Fibroblast of lung (primary cell): Measurements from ENCODE around the gene PPP1CB. TPM values are rescaled to one million over a fixed set of nuclear protein-coding genes. Genes with fewer than 3 reads are reported as not detected.

Source experiments
- DNase-seq, 2 donors: peaks; one replicate each; pipeline versions ENCODE4 v3.0.0 to v3.0.0-alpha.2; 2010; ENCODE audit warnings: low read depth in 2 of 2
- H2AFZ ChIP-seq: 2 replicates; pipeline ENCODE4 v1.5.1; 2012; ENCODE audit warnings: low read length, control low read depth, inconsistent platforms
- H3K27ac ChIP-seq: 2 replicates; pipeline ENCODE4 v1.5.1; 2011; ENCODE audit warnings: low read length, control low read depth; ENCODE audit not compliant: insufficient read depth
- H3K27me3 ChIP-seq: 2 replicates; pipeline ENCODE4 v1.5.1; 2011; ENCODE audit warnings: mild to moderate bottlenecking, low read length; ENCODE audit not compliant: control insufficient read depth, insufficient read depth
- H3K36me3 ChIP-seq: 2 replicates; pipeline ENCODE4 v1.5.1; 2011; ENCODE audit warnings: low read length; ENCODE audit not compliant: control insufficient read depth, insufficient read depth
- H3K4me1 ChIP-seq: 2 replicates; pipeline ENCODE4 v1.5.1; 2011; ENCODE audit warnings: low read length; ENCODE audit not compliant: control insufficient read depth, insufficient read depth; ENCODE audit errors: extremely low read depth
- H3K4me2 ChIP-seq: 2 replicates; pipeline ENCODE4 v1.5.1; 2011; ENCODE audit warnings: low read length, control low read depth; ENCODE audit not compliant: insufficient read depth; ENCODE audit errors: extremely low read depth
- H3K4me3 ChIP-seq, 4 experiments: fragments of 200-600 bp in 1 of 4; sonication (generic) in 1 of 4; replicated peaks in 1 of 4; 2 replicates each; pipeline ENCODE4 v1.5.1; 2011 to 2016; ENCODE audit warnings: low read length in 4 of 4, low read depth in 3 of 4, mild to moderate bottlenecking in 3 of 4, control low read depth in 2 of 4, inconsistent platforms in 1 of 4, mixed read lengths in 1 of 4; ENCODE audit not compliant: insufficient read depth in 1 of 4; ENCODE audit errors: control extremely low read depth in 1 of 4
- H3K79me2 ChIP-seq: 2 replicates; pipeline ENCODE4 v1.5.1; 2012; ENCODE audit warnings: mild to moderate bottlenecking, low read length, inconsistent platforms; ENCODE audit not compliant: control insufficient read depth, insufficient read depth
- H3K9ac ChIP-seq: 2 replicates; pipeline ENCODE4 v1.5.1; 2011; ENCODE audit warnings: mild to moderate bottlenecking, low read length, control low read depth; ENCODE audit not compliant: insufficient read depth
- H3K9me3 ChIP-seq: 2 replicates; pipeline ENCODE4 v1.5.1; 2012; ENCODE audit warnings: low read depth, low read length; ENCODE audit not compliant: control insufficient read depth, insufficient read depth
- H4K20me1 ChIP-seq: 2 replicates; pipeline ENCODE4 v1.5.1; 2011; ENCODE audit warnings: low read length; ENCODE audit not compliant: control insufficient read depth, insufficient read depth; ENCODE audit errors: extremely low read depth
- CTCF ChIP-seq, 2 donors: IDR thresholded peaks in 1 of 2; conservative IDR thresholded peaks in 1 of 2; 1 replicate in 1 of 2; 2 replicates in 1 of 2; pipeline ENCODE4 v1.5.1; 2011 to 2012; ENCODE audit warnings: low read length in 2 of 2, control low read depth in 1 of 2, inconsistent platforms in 1 of 2, low read depth in 1 of 2, mild to moderate bottlenecking in 1 of 2
- EZH2 ChIP-seq: IDR thresholded peaks from 2 replicates; pipeline ENCODE4 v1.5.1; 2012; ENCODE audit warnings: low read length, control low read depth, mild to moderate bottlenecking; ENCODE audit errors: missing control alignments
- polyA plus RNA-seq, 2 donors: library from polyadenylated mRNA; depleted of rRNA in 1 of 2; stranded (reverse) in 1 of 2; unstranded in 1 of 2; fragments of >200 nt; gene quantifications; 2 replicates each; pipeline ENCODE4 v1.2.1, GENCODE V29; 2011 to 2012; ENCODE audit warnings: missing spikeins in 1 of 2
- total RNA-seq: library from RNA; depleted of rRNA; stranded (reverse); fragments of >200 nt; gene quantifications from 2 replicates; pipeline ENCODE4 v1.2.1, GENCODE V29; 2014

PPP1CB gene
- total and polyA plus RNA-seq, 2 donors (not counting 1 experiment from before 2014, with no cell fraction given) = 172 to 179 TPM

GRCh38 chr2:28747714-28748113, 3.9 kb upstream of the PPP1CB start:
- Histone ChIP-seq H3K27me3 (no peaks in the 10 kb centered on the region), H3K4me3 (no peak overlapping the region), H2AFZ (no peak overlapping the region), H3K9ac (no peak overlapping the region), H3K36me3 (no peaks in the 10 kb centered on the region), H3K79me2 (peaks cover 9% of the 10 kb centered on the region), H3K27ac (no peak overlapping the region), H3K4me2 (no peak overlapping the region), H3K4me1 (peaks cover 6% of the 10 kb centered on the region), H4K20me1 (no peaks in the 10 kb centered on the region), H3K9me3 (no peaks in the 10 kb centered on the region)
- no peak for DNase-seq
- TF ChIP-seq CTCF (conservative IDR thresholded peaks at IDR 0.05 in 1 of 2, IDR thresholded peaks at IDR 0.05 in 1 of 2; ENCODE audit: low read depth in 1 of 2, low read length in 2 of 2) = no peak
- TF ChIP-seq EZH2 = no peak

- H3K79me2 ChIP-seq = peaks cover 13% of the 10 kb centered on the region
- no peaks in the 10 kb centered on the region for H3K27me3 ChIP-seq
- no peak overlapping the region for H3K9ac ChIP-seq
- H3K36me3 ChIP-seq = no peaks in the 10 kb centered on the region
- H4K20me1 ChIP-seq = no peaks in the 10 kb centered on the region
- peaks cover 6% of the 10 kb centered on the region for H3K4me1 ChIP-seq
- H2AFZ ChIP-seq = no peak overlapping the region
- DNase-seq = no peak
- TF ChIP-seq EZH2 (no peak), CTCF (conservative IDR thresholded peaks at IDR 0.05 in 1 of 2, IDR thresholded peaks at IDR 0.05 in 1 of 2; ENCODE audit: low read depth in 1 of 2, low read length in 2 of 2) (no peak)
- H3K4me2 ChIP-seq = peak overlapping the region; percentile 27
- H3K9me3 ChIP-seq = no peaks in the 10 kb centered on the region
- H3K27ac ChIP-seq = no peak overlapping the region
- no peak overlapping the region for H3K4me3 ChIP-seq
Observed at GRCh38 chr2:28748176-28748575, 3.5 kb upstream of the PPP1CB start.

GRCh38 chr2:28748941-28749340, 2.7 kb upstream of the PPP1CB start:
- H3K27ac ChIP-seq = no peak overlapping the region
- DNase-seq = no peak
- no peaks in the 10 kb centered on the region for H4K20me1 ChIP-seq
- H3K4me1 ChIP-seq = peaks cover 6% of the 10 kb centered on the region
- no peak overlapping the region for H3K4me3 ChIP-seq
- H2AFZ ChIP-seq = no peak overlapping the region
- H3K9me3 ChIP-seq = no peaks in the 10 kb centered on the region
- H3K36me3 ChIP-seq = no peaks in the 10 kb centered on the region
- H3K4me2 ChIP-seq = no peak overlapping the region
- H3K79me2 ChIP-seq = peaks cover 21% of the 10 kb centered on the region
- no peaks in the 10 kb centered on the region for H3K27me3 ChIP-seq
- no peak overlapping the region for H3K9ac ChIP-seq
- TF ChIP-seq EZH2 (no peak), CTCF (conservative IDR thresholded peaks at IDR 0.05 in 1 of 2, IDR thresholded peaks at IDR 0.05 in 1 of 2; ENCODE audit: low read depth in 1 of 2, low read length in 2 of 2) (no peak)
